Endothelial cell of umbilical vein (primary cell): ENCODE data around the gene CD34. TPM values are rescaled to one million over a fixed set of nuclear protein-coding genes. Genes with fewer than 3 reads are reported as not detected.

Experiments used
- BruUV-seq: library from RNA; stranded (reverse); fragments of 400-500 nt; replicated peaks from 2 replicates; lab custom pipeline; 2021; lab: Mats Ljungman, UMichigan
- CTCF ChIA-PET: fragments of 300-600, 350-600 bp; sonication (Branson Sonifier 250); formaldehyde crosslinking; loops from one replicate; lab custom pipeline; 2021; ENCODE audit warnings: antibody characterized with exemption, inconsistent platforms; lab: Charles Lee
- POLR2A ChIA-PET: fragments of 300-600, 350-600 bp; sonication (Branson Sonifier 250); formaldehyde crosslinking; loops from one replicate; lab custom pipeline; 2021; ENCODE audit warnings: antibody characterized with exemption, inconsistent platforms; lab: Charles Lee
- DNase-seq: peaks from one replicate; pipeline ENCODE4 v3.0.0-alpha.2; 2011; ENCODE audit warnings: low read depth, low spot score
- FAIRE-seq: peaks from 2 replicates; lab custom pipeline; 2011; peaks lifted over from hg19 to GRCh38; lab: Jason Lieb, UNC
- H2AFZ ChIP-seq: 2 replicates; pipeline ENCODE4 v1.6.0; 2012; ENCODE audit warnings: low read depth, low read length, control low read depth, inconsistent platforms
- H3K27ac ChIP-seq: 2 replicates; pipeline ENCODE4 v1.5.1; 2011; ENCODE audit warnings: low read depth, mild to moderate bottlenecking, control low read depth, low read length, moderate library complexity; ENCODE audit not compliant: insufficient read depth
- H3K27me3 ChIP-seq, 2 experiments: 2 replicates each; pipeline versions ENCODE4 v1.6.0 to v1.6.1; 2011; ENCODE audit warnings: low read length in 2 of 2, mixed read lengths in 1 of 2; ENCODE audit not compliant: control insufficient read depth in 2 of 2, insufficient read depth in 2 of 2
- H3K36me3 ChIP-seq, 2 experiments: 2 replicates in 1 of 2; 3 replicates in 1 of 2; pipeline ENCODE4 v1.5.1; 2011; ENCODE audit warnings: low read length in 2 of 2, mild to moderate bottlenecking in 1 of 2, moderate library complexity in 1 of 2; ENCODE audit not compliant: control insufficient read depth in 2 of 2, insufficient read depth in 2 of 2; ENCODE audit errors: extremely low read depth in 1 of 2
- H3K4me1 ChIP-seq: 3 replicates; pipeline ENCODE4 v1.5.1; 2011; ENCODE audit warnings: mild to moderate bottlenecking, low read length; ENCODE audit not compliant: control insufficient read depth, insufficient read depth; ENCODE audit errors: extremely low read depth
- H3K4me2 ChIP-seq: 2 replicates; pipeline ENCODE4 v1.6.1; 2011; ENCODE audit warnings: low read length, control low read depth, mixed read lengths; ENCODE audit not compliant: insufficient read depth
- H3K4me3 ChIP-seq, 3 experiments: fragments of 200-600 bp in 1 of 3; sonication (generic), shearing (Covaris generic) in 1 of 3; replicated peaks in 1 of 3; 2 replicates each; pipeline ENCODE4 v1.5.1; 2011 to 2016; ENCODE audit warnings: control low read depth in 3 of 3, low read length in 3 of 3, mild to moderate bottlenecking in 2 of 3, inconsistent platforms in 1 of 3, low read depth in 1 of 3, moderate library complexity in 1 of 3; ENCODE audit not compliant: insufficient read depth in 1 of 3
- H3K79me2 ChIP-seq: 2 replicates; pipeline ENCODE4 v1.6.0; 2012; ENCODE audit warnings: low read length, inconsistent platforms; ENCODE audit not compliant: control insufficient read depth, insufficient read depth
- H3K9ac ChIP-seq: replicated peaks from 2 replicates; pipeline ENCODE3; 2011; ENCODE audit warnings: low read length, control low read depth; ENCODE audit not compliant: insufficient read depth; ENCODE audit errors: extremely low read depth
- H3K9me1 ChIP-seq: replicated peaks from 3 replicates; pipeline ENCODE4 v1.6.0; 2011; ENCODE audit warnings: mild to moderate bottlenecking, low read length; ENCODE audit not compliant: control insufficient read depth, insufficient read depth; ENCODE audit errors: extremely low read depth
- H3K9me3 ChIP-seq: replicated peaks from 2 replicates; pipeline ENCODE4 v1.5.1; 2012; ENCODE audit warnings: low read length, inconsistent platforms; ENCODE audit not compliant: control insufficient read depth, insufficient read depth
- H4K20me1 ChIP-seq: replicated peaks from 2 replicates; pipeline ENCODE3; 2011; ENCODE audit warnings: mild to moderate bottlenecking, low read length; ENCODE audit not compliant: control insufficient read depth, insufficient read depth; ENCODE audit errors: extremely low read depth
- CTCF ChIP-seq, 2 donors: IDR thresholded peaks; 1 replicate in 1 of 2; 2 replicates in 1 of 2; pipeline ENCODE4 v1.5.1; 2011; ENCODE audit warnings: low read length in 2 of 2, mild to moderate bottlenecking in 2 of 2, moderate library complexity in 2 of 2, control low read depth in 1 of 2, inconsistent platforms in 1 of 2, low read depth in 1 of 2; ENCODE audit not compliant: insufficient read depth in 1 of 2; ENCODE audit errors: extremely low read depth in 1 of 2
- GATA2 ChIP-seq: IDR thresholded peaks from 2 replicates; pipeline ENCODE4 v1.7.0; 2011; ENCODE audit warnings: low read depth, mild to moderate bottlenecking, moderate library complexity, mixed read lengths, low read length; ENCODE audit not compliant: insufficient read length, insufficient read depth
- JUN ChIP-seq: IDR thresholded peaks from 2 replicates; pipeline ENCODE4 v1.6.1; 2011; ENCODE audit warnings: borderline replicate concordance, low read depth; ENCODE audit not compliant: insufficient read length, insufficient read depth
- POLR2A ChIP-seq: IDR thresholded peaks from 2 replicates; pipeline ENCODE4 v1.6.1; 2012; ENCODE audit warnings: low read depth, mild to moderate bottlenecking, control low read depth, low read length
- dilution Hi-C: fragments of 300-500 bp; cut with MboI; formaldehyde crosslinking; loops from one replicate; pipeline ENCODE4 v1.15.0; 2019; ENCODE audit warnings: low sequenced_read_pairs; ENCODE audit not compliant: extremely low pct_ligation_motif_present
- intact Hi-C: fragments of 100-400 bp; cut with micrococcal nuclease; formaldehyde crosslinking; loops from one replicate; pipeline ENCODE4 v1.10.0; 2022
- polyA plus RNA-seq, 4 experiments: library from polyadenylated mRNA; depleted of rRNA in 3 of 4; stranded (reverse) in 3 of 4; unstranded in 1 of 4; fragments of >200 nt; gene quantifications; 2 replicates each; pipeline versions ENCODE4 v1.2.1 to v1.2.3, GENCODE V29; 2011 to 2012; ENCODE audit warnings: missing spikeins in 1 of 4
- total RNA-seq: library from RNA; stranded (reverse); gene quantifications from 2 replicates; pipeline ENCODE4 v1.2.3, GENCODE V29; 2021

Gene CD34
- total and polyA plus RNA-seq, 2 donors (not counting 3 experiments of a cell fraction or from before 2014, with no cell fraction given) = 102 to 174 TPM

DNA sequence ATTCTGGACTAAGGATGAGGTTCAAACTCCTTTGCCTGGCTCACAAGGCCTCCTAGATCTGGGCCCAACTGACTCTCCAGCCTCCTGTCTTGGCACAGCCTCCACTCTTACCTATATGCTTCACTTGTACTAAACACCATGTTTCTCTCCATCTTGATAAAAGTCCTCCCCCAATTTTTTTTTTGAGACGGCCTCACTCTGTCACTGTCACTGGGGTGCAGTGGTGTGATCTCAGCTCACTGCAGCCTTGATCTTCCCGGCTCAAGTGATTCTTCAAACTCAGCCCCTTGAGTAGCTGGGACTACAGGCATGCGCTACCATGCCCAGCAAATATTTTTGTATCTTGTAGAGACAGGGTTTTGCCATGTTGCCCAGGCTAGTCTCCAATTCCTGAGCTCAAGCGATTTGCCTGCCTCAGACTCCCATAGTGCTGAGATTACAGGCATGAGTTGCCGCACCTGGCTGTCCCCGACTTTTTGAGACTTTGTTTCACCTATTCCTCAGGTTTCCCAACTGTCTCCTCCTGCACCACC is 39.7 kb downstream of the CD34 start:
- H2AFZ ChIP-seq = no peak overlapping the region
- no peak overlapping the region for H3K4me2 ChIP-seq
- no TSS peak for BruUV-seq
- FAIRE-seq (no peak), DNase-seq (no peak)
- no peak overlapping the region for H3K27ac ChIP-seq
- intact Hi-C loops (no loop called here), dilution Hi-C loops (no loop called here)
- no peak overlapping the region for H3K9ac ChIP-seq
- no peak overlapping the region for H3K4me3 ChIP-seq
- H3K9me3 ChIP-seq = no peaks in the 10 kb centered on the region
- H3K36me3 ChIP-seq = no peaks in the 10 kb centered on the region
- CTCF ChIA-PET = interaction anchor here (3.4 to 19.1 kb wide), 3 partner anchors 14 to 38 kb away, joined by 21 to 634 read pairs (median 132); no protein-coding TSS in a partner anchor
- TF ChIP-seq GATA2 (no peak), JUN (no peak), POLR2A (no peak), CTCF (IDR thresholded peaks at IDR 0.05; ENCODE audit: extremely low read depth in 1 of 2, insufficient read depth in 1 of 2, low read depth in 1 of 2, low read length in 2 of 2) (no peak)
- H3K4me1 ChIP-seq = peaks cover 12% of the 10 kb centered on the region
- peaks cover 25% of the 10 kb centered on the region for H3K79me2 ChIP-seq
- no peaks in the 10 kb centered on the region for H4K20me1 ChIP-seq
- H3K27me3 ChIP-seq = no peaks in the 10 kb centered on the region
- H3K9me1 ChIP-seq = no peaks in the 10 kb centered on the region
- POLR2A ChIA-PET = no interaction called here
